GM19035 (cell line): ENCODE results near the gene PAPOLB.

ENCODE experiments used
- ATAC-seq: cut with Tn5 transposase; IDR thresholded peaks from one replicate; pipeline ENCODE4 v1.9.1; 2021; ENCODE audit not compliant: unreplicated experiment

The PAPOLB gene

GRCh38 chr7:4842319-4843064 lies 19.3 kb downstream of the PAPOLB start:
- ATAC-seq: no peak

GRCh38 chr7:4841836-4842235 lies 20.0 kb downstream of the PAPOLB start:
- ATAC-seq: no peak

- no peak for ATAC-seq
Observed at GRCh38 chr7:4841007-4841784, 20.6 kb downstream of the PAPOLB start.

- no peak for ATAC-seq
Observed at GRCh38 chr7:4840079-4840501, 21.7 kb downstream of the PAPOLB start.

GRCh38 chr7:4838626-4839334 lies 23.1 kb downstream of the PAPOLB start:
- no peak for ATAC-seq

- no peak for ATAC-seq
Observed at GRCh38 chr7:4837803-4838625, 23.8 kb downstream of the PAPOLB start.

- no peak for ATAC-seq
Observed at GRCh38 chr7:4837041-4837802, 24.6 kb downstream of the PAPOLB start.

GRCh38 chr7:4836206-4836661 lies 25.6 kb downstream of the PAPOLB start:
- no peak for ATAC-seq

- ATAC-seq: no peak
Observed at GRCh38 chr7:4835398-4836205, 26.2 kb downstream of the PAPOLB start.

- ATAC-seq: no peak
Observed at GRCh38 chr7:4834601-4835397, 27.0 kb downstream of the PAPOLB start.

- no peak for ATAC-seq
Observed at GRCh38 chr7:4833691-4834600, 27.9 kb downstream of the PAPOLB start.

- ATAC-seq: no peak
Observed at GRCh38 chr7:4833176-4833575, 28.7 kb downstream of the PAPOLB start.

- no peak for ATAC-seq
Observed at GRCh38 chr7:4832711-4833110, 29.1 kb downstream of the PAPOLB start.

GRCh38 chr7:4831723-4832495 lies 29.9 kb downstream of the PAPOLB start:
- no peak for ATAC-seq

- no peak for ATAC-seq
Observed at GRCh38 chr7:4830176-4830575, 31.7 kb downstream of the PAPOLB start.

GRCh38 chr7:4828720-4829383 lies 33.0 kb downstream of the PAPOLB start:
- no peak for ATAC-seq
